GM12878 (cell line): ENCODE results near the gene DMAC1. TPM values are rescaled to one million over a fixed set of nuclear protein-coding genes. Genes with fewer than 3 reads are reported as not detected.

Experiments
- ATAC-seq: fragments of 200-7000 bp; cut with Tn5 transposase; 3 replicates; pipeline ENCODE4 v1.9.1; 2020; ENCODE audit warnings: mild to moderate bottlenecking, moderate library complexity
- BruUV-seq: library from RNA; stranded (reverse); fragments of 400-500 nt; replicated peaks from 2 replicates; lab custom pipeline; 2021; lab: Mats Ljungman, UMichigan
- CTCF ChIA-PET: fragments of 300-600 bp; sonication (Branson Sonifier 250); formaldehyde crosslinking; extraction: SDS; loops from one replicate; lab custom pipeline; 2021; ENCODE audit warnings: inconsistent platforms; lab: Yijun Ruan, JAX
- POLR2A ChIA-PET: fragments of 350-600 bp; formaldehyde crosslinking; extraction: SDS; loops from one replicate; lab custom pipeline; 2021; ENCODE audit warnings: inconsistent platforms; lab: Charles Lee
- RAD21 ChIA-PET: fragments of 300-600 bp; sonication (Branson Sonifier 250); formaldehyde crosslinking; loops from one replicate; lab custom pipeline; 2023; ENCODE audit warnings: antibody characterized with exemption; ENCODE audit not compliant: unreplicated experiment; lab: Charles Lee
- SMC1A ChIA-PET: fragments of 300-600 bp; sonication (Branson Sonifier 250); formaldehyde crosslinking; loops from one replicate; lab custom pipeline; 2023; ENCODE audit not compliant: unreplicated experiment, uncharacterized antibody; lab: Charles Lee
- DNase-seq: peaks from one replicate; pipeline ENCODE4 v3.0.0-alpha.2; 2011; ENCODE audit warnings: low read depth, low spot score
- FAIRE-seq: peaks from 3 replicates; lab custom pipeline; 2011; peaks lifted over from hg19 to GRCh38; lab: Jason Lieb, UNC
- H2AFZ ChIP-seq: 2 replicates; pipeline ENCODE4 v1.6.0; 2011; ENCODE audit warnings: low read depth, low read length, control low read depth; ENCODE audit not compliant: control insufficient read depth
- H3K27ac ChIP-seq: 2 replicates; pipeline ENCODE4 v1.5.1; 2011; ENCODE audit warnings: control low read depth; ENCODE audit not compliant: control insufficient read depth, insufficient read depth
- H3K27me3 ChIP-seq, 2 experiments: replicated peaks in 1 of 2; 2 replicates each; pipeline versions ENCODE4 v1.6.0 to v1.6.1; 2011; ENCODE audit warnings: low read length in 1 of 2; ENCODE audit not compliant: control insufficient read depth in 2 of 2, insufficient read depth in 2 of 2
- H3K36me3 ChIP-seq, 2 experiments: 2 replicates each; pipeline ENCODE4 v1.5.1; 2011; ENCODE audit warnings: low read length in 1 of 2; ENCODE audit not compliant: control insufficient read depth in 2 of 2, insufficient read depth in 2 of 2
- H3K4me1 ChIP-seq: 2 replicates; pipeline ENCODE4 v1.6.1; 2011; ENCODE audit warnings: mild to moderate bottlenecking, low read length, moderate library complexity, mixed read lengths; ENCODE audit not compliant: control insufficient read depth, insufficient read depth
- H3K4me2 ChIP-seq: 2 replicates; pipeline ENCODE4 v1.6.0; 2011; ENCODE audit warnings: control low read depth; ENCODE audit not compliant: control insufficient read depth, insufficient read depth
- H3K4me3 ChIP-seq: fragments of 200-600 bp; sonication (generic); 2 replicates; pipeline ENCODE4 v1.5.1; 2016
- H3K79me2 ChIP-seq: 2 replicates; pipeline ENCODE4 v1.6.0; 2011; ENCODE audit warnings: low read length; ENCODE audit not compliant: control insufficient read depth, insufficient read depth
- H3K9ac ChIP-seq: 2 replicates; pipeline ENCODE4 v1.8.0; 2011; ENCODE audit warnings: low read length, control low read depth, mixed read lengths; ENCODE audit not compliant: control insufficient read depth, insufficient read depth
- H3K9me3 ChIP-seq: replicated peaks from 3 replicates; pipeline ENCODE4 v1.5.1; 2011; ENCODE audit warnings: mild to moderate bottlenecking, low read length; ENCODE audit not compliant: control insufficient read depth, insufficient read depth
- H4K20me1 ChIP-seq: 2 replicates; pipeline ENCODE4 v1.6.0; 2011; ENCODE audit not compliant: control insufficient read depth, insufficient read depth
- CHD4 ChIP-seq: fragments of 200-600 bp; sonication (generic); IDR thresholded peaks from 2 replicates; pipeline ENCODE4 v1.6.1; 2016; ENCODE audit warnings: mild to moderate bottlenecking
- ESRRA ChIP-seq: IDR thresholded peaks from 2 replicates; pipeline ENCODE4 v1.6.1; 2012; ENCODE audit warnings: mild to moderate bottlenecking, low read length, improper control_type of control experiment
- KAT2A ChIP-seq: conservative IDR thresholded peaks from 2 replicates; pipeline ENCODE4 v1.6.1; 2011; ENCODE audit warnings: low read depth, low read length; ENCODE audit not compliant: control insufficient read depth
- NFIC ChIP-seq: IDR thresholded peaks from 2 replicates; pipeline ENCODE4 v1.6.1; 2012; ENCODE audit warnings: low read depth, mild to moderate bottlenecking, inconsistent platforms, low read length, moderate library complexity
- NRF1 ChIP-seq: conservative IDR thresholded peaks from 2 replicates; pipeline ENCODE4 v1.6.1; 2011; ENCODE audit warnings: mild to moderate bottlenecking, low read depth, low read length, improper control_type of control experiment
- RCOR1 ChIP-seq: conservative IDR thresholded peaks from 2 replicates; pipeline ENCODE4 v1.6.1; 2012; ENCODE audit warnings: low read depth, low read length, improper control_type of control experiment
- RUNX3 ChIP-seq: IDR thresholded peaks from 2 replicates; pipeline ENCODE4 v1.6.1; 2012; ENCODE audit warnings: low read length, inconsistent platforms
- SMARCA5 ChIP-seq: fragments of 450-650 bp; IDR thresholded peaks from 2 replicates; pipeline ENCODE4 v1.6.1; 2017; ENCODE audit warnings: mild to moderate bottlenecking
- SREBF2 ChIP-seq: IDR thresholded peaks from 2 replicates; pipeline ENCODE4 v1.6.1; 2012; ENCODE audit warnings: mild to moderate bottlenecking, low read length
- SUPT20H ChIP-seq: IDR thresholded peaks from 2 replicates; pipeline ENCODE4 v1.6.1; 2011; ENCODE audit warnings: low read depth, mild to moderate bottlenecking, low read length, moderate library complexity, borderline replicate concordance; ENCODE audit not compliant: control insufficient read depth
- TAF1 ChIP-seq: IDR thresholded peaks from 2 replicates; pipeline ENCODE4 v1.6.1; 2011; ENCODE audit warnings: mild to moderate bottlenecking, low read depth, low read length, borderline replicate concordance
- TBL1XR1 ChIP-seq: IDR thresholded peaks from 2 replicates; pipeline ENCODE4 v1.6.1; 2012; ENCODE audit warnings: low read depth, low read length, improper control_type of control experiment
- ZNF384 ChIP-seq: IDR thresholded peaks from 2 replicates; pipeline ENCODE4 v1.6.1; 2012; ENCODE audit warnings: low read depth, mild to moderate bottlenecking, low read length, improper control_type of control experiment, borderline replicate concordance
- WGBS: methylation state at CpG from one replicate; pipeline ENCODE4 v1.1.6; 2016; ENCODE audit warnings: low lambda C conversion rate; ENCODE audit not compliant: insufficient replicate concordance, insufficient coverage; ENCODE audit errors: missing lambda C conversion rate; 5-methylcytosine and 5-hydroxymethylcytosine counted together
- in situ Hi-C: fragments of 300-500 bp; cut with MboI; formaldehyde crosslinking; loops from 9 replicates; pipeline ENCODE4 v1.14.3; 2018; ENCODE audit warnings: mixed read lengths
- intact Hi-C: fragments of 100-400 bp; cut with micrococcal nuclease; formaldehyde crosslinking; loops from one replicate; pipeline ENCODE4 v1.14.2; 2022; ENCODE audit not compliant: unreplicated experiment
- polyA plus RNA-seq, 11 experiments: library from polyadenylated mRNA; depleted of rRNA in 4 of 11; unstranded in 6 of 11; stranded (reverse) in 5 of 11; fragments of >200 nt; fragmentation: Nextera tagmentation in 4 of 11; fragmentation: Illumina TruSeq in 1 of 11; extraction: Ambion mirVana in 4 of 11; extraction: Trizol in 1 of 11; gene quantifications; 1 replicate in 1 of 11; 2 replicates in 10 of 11; pipeline versions ENCODE4 v1.2.1 to v1.2.3, GENCODE V29; 2011 to 2016; ENCODE audit warnings: inconsistent platforms in 2 of 11, missing spikeins in 2 of 11, low read depth in 1 of 11
- total RNA-seq, 4 experiments: library from RNA; depleted of rRNA in 3 of 4; stranded (reverse); fragments of >200 nt in 3 of 4; fragmentation: Illumina TruSeq in 1 of 4; extraction: Trizol in 1 of 4; gene quantifications; 2 replicates each; pipeline versions ENCODE4 v1.2.1 to v1.2.3, GENCODE V29; 2013 to 2021
- TF ChIP-seq, protein P1 (sequence below): fragments of 450-650 bp; IDR thresholded peaks from 2 replicates; pipeline ENCODE4 v1.6.1; 2016; ENCODE audit warnings: mild to moderate bottlenecking, moderate library complexity, borderline replicate concordance
- TF ChIP-seq, protein P2 (sequence below): fragments of 450-650 bp; IDR thresholded peaks from 2 replicates; pipeline ENCODE4 v1.6.1; 2017; ENCODE audit warnings: borderline replicate concordance

The DMAC1 gene
- total and polyA plus RNA-seq, 10 of the 15 experiments (the other 5 are each of a cell fraction or from before 2014, with no cell fraction given), result 16.0 to 123 (median 44.5) TPM

DNA sequence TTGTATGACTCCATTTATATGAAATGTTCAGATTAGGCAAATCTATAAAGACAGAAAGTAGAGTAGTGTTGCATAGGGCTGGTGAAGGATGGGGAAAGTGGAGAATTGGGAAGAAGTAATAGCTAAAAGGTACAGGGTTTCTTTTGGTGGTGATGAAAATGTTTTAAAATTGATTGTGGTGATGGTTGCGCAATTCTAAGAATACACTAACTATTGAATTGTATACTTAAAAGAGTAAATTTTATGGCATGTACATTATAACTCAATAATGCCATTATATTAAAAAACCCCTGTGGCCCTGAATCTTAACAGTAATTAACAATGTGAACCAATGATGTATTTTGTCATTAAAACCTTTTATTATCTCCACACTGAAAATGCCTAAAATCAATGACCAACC, 20.4 kb upstream of the DMAC1 start (continued):
- TF ChIP-seq, protein P1, sequence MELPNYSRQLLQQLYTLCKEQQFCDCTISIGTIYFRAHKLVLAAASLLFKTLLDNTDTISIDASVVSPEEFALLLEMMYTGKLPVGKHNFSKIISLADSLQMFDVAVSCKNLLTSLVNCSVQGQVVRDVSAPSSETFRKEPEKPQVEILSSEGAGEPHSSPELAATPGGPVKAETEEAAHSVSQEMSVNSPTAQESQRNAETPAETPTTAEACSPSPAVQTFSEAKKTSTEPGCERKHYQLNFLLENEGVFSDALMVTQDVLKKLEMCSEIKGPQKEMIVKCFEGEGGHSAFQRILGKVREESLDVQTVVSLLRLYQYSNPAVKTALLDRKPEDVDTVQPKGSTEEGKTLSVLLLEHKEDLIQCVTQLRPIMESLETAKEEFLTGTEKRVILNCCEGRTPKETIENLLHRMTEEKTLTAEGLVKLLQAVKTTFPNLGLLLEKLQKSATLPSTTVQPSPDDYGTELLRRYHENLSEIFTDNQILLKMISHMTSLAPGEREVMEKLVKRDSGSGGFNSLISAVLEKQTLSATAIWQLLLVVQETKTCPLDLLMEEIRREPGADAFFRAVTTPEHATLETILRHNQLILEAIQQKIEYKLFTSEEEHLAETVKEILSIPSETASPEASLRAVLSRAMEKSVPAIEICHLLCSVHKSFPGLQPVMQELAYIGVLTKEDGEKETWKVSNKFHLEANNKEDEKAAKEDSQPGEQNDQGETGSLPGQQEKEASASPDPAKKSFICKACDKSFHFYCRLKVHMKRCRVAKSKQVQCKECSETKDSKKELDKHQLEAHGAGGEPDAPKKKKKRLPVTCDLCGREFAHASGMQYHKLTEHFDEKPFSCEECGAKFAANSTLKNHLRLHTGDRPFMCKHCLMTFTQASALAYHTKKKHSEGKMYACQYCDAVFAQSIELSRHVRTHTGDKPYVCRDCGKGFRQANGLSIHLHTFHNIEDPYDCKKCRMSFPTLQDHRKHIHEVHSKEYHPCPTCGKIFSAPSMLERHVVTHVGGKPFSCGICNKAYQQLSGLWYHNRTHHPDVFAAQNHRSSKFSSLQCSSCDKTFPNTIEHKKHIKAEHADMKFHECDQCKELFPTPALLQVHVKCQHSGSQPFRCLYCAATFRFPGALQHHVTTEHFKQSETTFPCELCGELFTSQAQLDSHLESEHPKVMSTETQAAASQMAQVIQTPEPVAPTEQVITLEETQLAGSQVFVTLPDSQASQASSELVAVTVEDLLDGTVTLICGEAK, result no peak
- TF ChIP-seq RCOR1, result no peak
- no peak for TF ChIP-seq SUPT20H
- no peak for TF ChIP-seq ESRRA

DNA sequence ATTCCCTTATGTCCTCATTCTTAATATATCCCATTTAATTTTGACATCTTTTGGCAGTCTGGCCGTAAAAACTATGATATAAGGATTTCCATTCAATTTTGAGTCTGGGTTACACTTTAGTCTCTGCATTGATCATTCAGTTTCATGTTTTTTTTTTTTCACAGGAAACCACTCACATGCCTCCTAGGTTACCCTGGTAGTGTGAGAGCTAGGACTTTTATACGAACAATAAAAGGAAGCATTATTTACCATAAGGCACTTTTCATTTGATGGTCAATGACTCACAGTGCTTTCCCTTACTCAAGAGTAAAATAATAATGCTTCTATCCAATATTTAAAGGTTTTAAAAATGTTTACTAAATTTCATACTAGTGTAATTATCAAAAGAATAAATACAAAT, 16.4 kb upstream of the DMAC1 start:
- H3K27ac ChIP-seq, result no peak overlapping the region
- H3K4me2 ChIP-seq, result no peak overlapping the region
- POLR2A ChIA-PET, result no interaction called here
- SMC1A ChIA-PET, result no interaction called here
- H3K9ac ChIP-seq, result no peak overlapping the region
- in situ Hi-C loops, result no loop called here
- H2AFZ ChIP-seq, result no peak overlapping the region
- BruUV-seq, result no TSS peak
- no peak overlapping the region for H3K4me3 ChIP-seq
- ATAC-seq, result no peak
- H3K9me3 ChIP-seq, result no peaks in the 10 kb centered on the region
- RAD21 ChIA-PET, result no interaction called here
- 53% methylated on average over 2 of the region's 2 CpGs for WGBS
- FAIRE-seq, result no peak
- intact Hi-C loops, result no loop called here
- no peaks in the 10 kb centered on the region for H3K36me3 ChIP-seq
- DNase-seq, result no peak
- no peaks in the 10 kb centered on the region for H3K4me1 ChIP-seq
- H4K20me1 ChIP-seq, result no peaks in the 10 kb centered on the region
- H3K27me3 ChIP-seq, result no peaks in the 10 kb centered on the region
- no peaks in the 10 kb centered on the region for H3K79me2 ChIP-seq
- CTCF ChIA-PET, result no interaction called here
- TF ChIP-seq SREBF2 (no peak), RUNX3 (no peak), TAF1 (no peak), NRF1 (no peak), KAT2A (no peak), RCOR1 (no peak), SMARCA5 (no peak), NFIC (no peak), CHD4 (no peak), ZNF384 (no peak), TBL1XR1 (no peak)
- TF ChIP-seq, protein P1, result no peak
- TF ChIP-seq, protein P2, sequence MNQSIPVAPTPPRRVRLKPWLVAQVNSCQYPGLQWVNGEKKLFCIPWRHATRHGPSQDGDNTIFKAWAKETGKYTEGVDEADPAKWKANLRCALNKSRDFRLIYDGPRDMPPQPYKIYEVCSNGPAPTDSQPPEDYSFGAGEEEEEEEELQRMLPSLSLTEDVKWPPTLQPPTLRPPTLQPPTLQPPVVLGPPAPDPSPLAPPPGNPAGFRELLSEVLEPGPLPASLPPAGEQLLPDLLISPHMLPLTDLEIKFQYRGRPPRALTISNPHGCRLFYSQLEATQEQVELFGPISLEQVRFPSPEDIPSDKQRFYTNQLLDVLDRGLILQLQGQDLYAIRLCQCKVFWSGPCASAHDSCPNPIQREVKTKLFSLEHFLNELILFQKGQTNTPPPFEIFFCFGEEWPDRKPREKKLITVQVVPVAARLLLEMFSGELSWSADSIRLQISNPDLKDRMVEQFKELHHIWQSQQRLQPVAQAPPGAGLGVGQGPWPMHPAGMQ, result no peak
